ENCODE results near the gene THPO.

DNA sequence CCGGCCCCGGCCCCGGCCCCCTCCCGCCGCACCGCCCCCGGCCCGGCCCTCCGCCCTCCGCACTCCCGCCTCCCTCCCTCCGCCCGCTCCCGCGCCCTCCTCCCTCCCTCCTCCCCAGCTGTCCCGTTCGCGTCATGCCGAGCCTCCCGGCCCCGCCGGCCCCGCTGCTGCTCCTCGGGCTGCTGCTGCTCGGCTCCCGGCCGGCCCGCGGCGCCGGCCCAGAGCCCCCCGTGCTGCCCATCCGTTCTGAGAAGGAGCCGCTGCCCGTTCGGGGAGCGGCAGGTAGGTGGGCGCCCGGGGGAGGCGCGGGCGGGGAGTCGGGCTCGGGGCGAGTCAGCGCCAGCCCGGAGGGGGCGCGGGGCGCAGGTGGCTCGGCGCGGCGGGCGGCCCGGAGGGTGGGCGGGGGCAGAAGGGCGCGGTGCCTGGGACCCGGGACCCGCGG lies 2.2 kb upstream of the THPO start:
- TF ChIP-seq MYNN (IDR thresholded peaks at IDR 0.05): no peak
- TF ChIP-seq MYNN (CRISPR knock-in tag; IDR thresholded peaks at IDR 0.05): no peak
- TF ChIP-seq, protein P1, sequence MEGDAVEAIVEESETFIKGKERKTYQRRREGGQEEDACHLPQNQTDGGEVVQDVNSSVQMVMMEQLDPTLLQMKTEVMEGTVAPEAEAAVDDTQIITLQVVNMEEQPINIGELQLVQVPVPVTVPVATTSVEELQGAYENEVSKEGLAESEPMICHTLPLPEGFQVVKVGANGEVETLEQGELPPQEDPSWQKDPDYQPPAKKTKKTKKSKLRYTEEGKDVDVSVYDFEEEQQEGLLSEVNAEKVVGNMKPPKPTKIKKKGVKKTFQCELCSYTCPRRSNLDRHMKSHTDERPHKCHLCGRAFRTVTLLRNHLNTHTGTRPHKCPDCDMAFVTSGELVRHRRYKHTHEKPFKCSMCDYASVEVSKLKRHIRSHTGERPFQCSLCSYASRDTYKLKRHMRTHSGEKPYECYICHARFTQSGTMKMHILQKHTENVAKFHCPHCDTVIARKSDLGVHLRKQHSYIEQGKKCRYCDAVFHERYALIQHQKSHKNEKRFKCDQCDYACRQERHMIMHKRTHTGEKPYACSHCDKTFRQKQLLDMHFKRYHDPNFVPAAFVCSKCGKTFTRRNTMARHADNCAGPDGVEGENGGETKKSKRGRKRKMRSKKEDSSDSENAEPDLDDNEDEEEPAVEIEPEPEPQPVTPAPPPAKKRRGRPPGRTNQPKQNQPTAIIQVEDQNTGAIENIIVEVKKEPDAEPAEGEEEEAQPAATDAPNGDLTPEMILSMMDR (IDR thresholded peaks at IDR 0.05 in 2 of 3, conservative IDR thresholded peaks at IDR 0.05 in 1 of 3; ENCODE audit: insufficient read depth in 2 of 3, low read depth in 1 of 3, low read length in 3 of 3): no peak
- TF ChIP-seq ZBTB8A (IDR thresholded peaks at IDR 0.05; ENCODE audit: partially characterized antibody): no peak
- TF ChIP-seq ZKSCAN8 (CRISPR knock-in tag; IDR thresholded peaks at IDR 0.05): no peak
- no peak for TF ChIP-seq CBX2 (IDR thresholded peaks at IDR 0.05; ENCODE audit: insufficient read depth, low read length, poor library complexity, severe bottlenecking)
- TF ChIP-seq SP1 (CRISPR knock-in tag; IDR thresholded peaks at IDR 0.05): no peak

All from K562 (cell line).